ENCODE results near the gene NEMF.
A peak's percentile ranks its signal among the peaks of the same experiment; 100 is the strongest.
"Not testable (repeated sequence)": the region's sequence is repeated elsewhere in the genome, so short reads cannot be mapped to it uniquely, and the experiment has no call there.

The NEMF gene

GRCh38 chr14:49783394-49784014 lies 69.1 kb downstream of the NEMF start:
- peaks cover 4% of the 10 kb centered on the region for H3K4me1 Mint-ChIP-seq
- no peaks in the 10 kb centered on the region for H3K9me3 Mint-ChIP-seq
- H3K36me3 Mint-ChIP-seq = peaks cover 9% of the 10 kb centered on the region
- H3K27ac Mint-ChIP-seq = no peak overlapping the region
- no peaks in the 10 kb centered on the region for H3K27me3 Mint-ChIP-seq
- no peak overlapping the region for H3K4me3 Mint-ChIP-seq

GRCh38 chr14:49781040-49781439 lies 71.5 kb downstream of the NEMF start:
- H3K9me3 Mint-ChIP-seq, H3K27me3 Mint-ChIP-seq, H3K36me3 Mint-ChIP-seq, H3K4me1 Mint-ChIP-seq, H3K4me3 Mint-ChIP-seq: not testable (repeated sequence)
- H3K27ac Mint-ChIP-seq = peak overlapping the region; percentile 52

GRCh38 chr14:49778421-49778820 lies 74.2 kb downstream of the NEMF start:
- H3K36me3 Mint-ChIP-seq = peaks cover 3% of the 10 kb centered on the region
- H3K27ac Mint-ChIP-seq = no peak overlapping the region
- no peaks in the 10 kb centered on the region for H3K27me3 Mint-ChIP-seq
- H3K9me3 Mint-ChIP-seq = no peaks in the 10 kb centered on the region
- no peak overlapping the region for H3K4me3 Mint-ChIP-seq
- peaks cover 17% of the 10 kb centered on the region for H3K4me1 Mint-ChIP-seq

GRCh38 chr14:49774106-49774505 lies 78.5 kb downstream of the NEMF start:
- Mint-ChIP-seq H3K36me3 (peaks cover 5% of the 10 kb centered on the region), H3K27me3 (no peaks in the 10 kb centered on the region), H3K4me1 (peaks cover 43% of the 10 kb centered on the region), H3K27ac (peak overlapping the region; percentile 59), H3K9me3 (no peaks in the 10 kb centered on the region), H3K4me3 (no peak overlapping the region)

- peaks cover 53% of the 10 kb centered on the region for H3K4me1 Mint-ChIP-seq
- peak overlapping the region; percentile 74 for H3K27ac Mint-ChIP-seq
- not testable (repeated sequence) for H3K27me3 Mint-ChIP-seq, H3K9me3 Mint-ChIP-seq, H3K36me3 Mint-ChIP-seq, H3K4me3 Mint-ChIP-seq
Observed at GRCh38 chr14:49771691-49772090, 80.9 kb downstream of the NEMF start.

GRCh38 chr14:49770212-49770817 lies 82.3 kb downstream of the NEMF start:
- Mint-ChIP-seq H3K4me1 (peaks cover 51% of the 10 kb centered on the region), H3K9me3 (no peaks in the 10 kb centered on the region), H3K27me3 (no peaks in the 10 kb centered on the region), H3K4me3 (peak overlapping the region; percentile 11), H3K27ac (peak overlapping the region; percentile 70), H3K36me3 (peaks cover 4% of the 10 kb centered on the region)

GRCh38 chr14:49769581-49770211 lies 82.9 kb downstream of the NEMF start:
- Mint-ChIP-seq H3K36me3 (peaks cover 1% of the 10 kb centered on the region), H3K27me3 (no peaks in the 10 kb centered on the region), H3K9me3 (no peaks in the 10 kb centered on the region), H3K27ac (peak overlapping the region; percentile 100), H3K4me3 (peak overlapping the region; percentile 96), H3K4me1 (peaks cover 45% of the 10 kb centered on the region)

GRCh38 chr14:49769171-49769570 lies 83.4 kb downstream of the NEMF start:
- peaks cover 1% of the 10 kb centered on the region for H3K36me3 Mint-ChIP-seq
- peaks cover 42% of the 10 kb centered on the region for H3K4me1 Mint-ChIP-seq
- peak overlapping the region; percentile 96 for H3K4me3 Mint-ChIP-seq
- H3K27me3 Mint-ChIP-seq = no peaks in the 10 kb centered on the region
- peak overlapping the region; percentile 100 for H3K27ac Mint-ChIP-seq
- no peaks in the 10 kb centered on the region for H3K9me3 Mint-ChIP-seq

GRCh38 chr14:49768301-49769121 lies 84.1 kb downstream of the NEMF start:
- Mint-ChIP-seq H3K36me3 (peaks cover 1% of the 10 kb centered on the region), H3K9me3 (no peaks in the 10 kb centered on the region), H3K27me3 (no peaks in the 10 kb centered on the region), H3K27ac (peak overlapping the region; percentile 100), H3K4me1 (peaks cover 42% of the 10 kb centered on the region), H3K4me3 (peak overlapping the region; percentile 96)

GRCh38 chr14:49767571-49768300 lies 84.9 kb downstream of the NEMF start, which contains the start of gene KLHDC2:
KLHDC2 (plus strand) TSS chr14:49768153; CDS start chr14:49768469, 316 bp downstream.
- H3K9me3 Mint-ChIP-seq = no peaks in the 10 kb centered on the region
- peak within 1 kb of the TSS; percentile 100 for H3K27ac Mint-ChIP-seq
- H3K4me1 Mint-ChIP-seq = peaks cover 42% of the 10 kb centered on the region
- no peaks in the 10 kb centered on the region for H3K27me3 Mint-ChIP-seq
- H3K4me3 Mint-ChIP-seq = peak within 1 kb of the TSS; percentile 96
- peaks cover 1% of the 10 kb centered on the region for H3K36me3 Mint-ChIP-seq

- peak overlapping the region; percentile 99 for H3K27ac Mint-ChIP-seq
- H3K27me3 Mint-ChIP-seq = no peaks in the 10 kb centered on the region
- H3K36me3 Mint-ChIP-seq = peaks cover 1% of the 10 kb centered on the region
- peak overlapping the region; percentile 96 for H3K4me3 Mint-ChIP-seq
- no peaks in the 10 kb centered on the region for H3K9me3 Mint-ChIP-seq
- peaks cover 42% of the 10 kb centered on the region for H3K4me1 Mint-ChIP-seq
Observed at GRCh38 chr14:49767270-49767570, 85.4 kb downstream of the NEMF start.

GRCh38 chr14:49766839-49767238 lies 85.7 kb downstream of the NEMF start:
- H3K9me3 Mint-ChIP-seq = no peaks in the 10 kb centered on the region
- peak overlapping the region; percentile 99 for H3K27ac Mint-ChIP-seq
- H3K4me3 Mint-ChIP-seq = peak overlapping the region; percentile 96
- H3K27me3 Mint-ChIP-seq = no peaks in the 10 kb centered on the region
- peaks cover 1% of the 10 kb centered on the region for H3K36me3 Mint-ChIP-seq
- H3K4me1 Mint-ChIP-seq = peaks cover 42% of the 10 kb centered on the region

- H3K4me1 Mint-ChIP-seq = peaks cover 14% of the 10 kb centered on the region
- no peaks in the 10 kb centered on the region for H3K9me3 Mint-ChIP-seq
- no peak overlapping the region for H3K4me3 Mint-ChIP-seq
- H3K36me3 Mint-ChIP-seq = no peaks in the 10 kb centered on the region
- no peak overlapping the region for H3K27ac Mint-ChIP-seq
- no peaks in the 10 kb centered on the region for H3K27me3 Mint-ChIP-seq
Observed at GRCh38 chr14:49761839-49762551, 90.6 kb downstream of the NEMF start.

- peaks cover 8% of the 10 kb centered on the region for H3K4me1 Mint-ChIP-seq
- H3K9me3 Mint-ChIP-seq = no peaks in the 10 kb centered on the region
- H3K36me3 Mint-ChIP-seq = peaks cover 5% of the 10 kb centered on the region
- no peak overlapping the region for H3K4me3 Mint-ChIP-seq
- no peak overlapping the region for H3K27ac Mint-ChIP-seq
- no peaks in the 10 kb centered on the region for H3K27me3 Mint-ChIP-seq
Observed at GRCh38 chr14:49755378-49755777, 97.2 kb downstream of the NEMF start.
